Activated naive CD8-positive, alpha-beta T cell treated with anti-CD3 and anti-CD28 coated beads, Interleukin-2, amount 50 U/mL, for 16 hours (primary cell): ENCODE data around the gene PLXNA2.

Source experiments
- DNase-seq: peaks from one replicate; pipeline ENCODE4 v3.0.0-alpha.2; 2020; ENCODE audit warnings: low read depth, low spot score

PLXNA2 gene

DNA sequence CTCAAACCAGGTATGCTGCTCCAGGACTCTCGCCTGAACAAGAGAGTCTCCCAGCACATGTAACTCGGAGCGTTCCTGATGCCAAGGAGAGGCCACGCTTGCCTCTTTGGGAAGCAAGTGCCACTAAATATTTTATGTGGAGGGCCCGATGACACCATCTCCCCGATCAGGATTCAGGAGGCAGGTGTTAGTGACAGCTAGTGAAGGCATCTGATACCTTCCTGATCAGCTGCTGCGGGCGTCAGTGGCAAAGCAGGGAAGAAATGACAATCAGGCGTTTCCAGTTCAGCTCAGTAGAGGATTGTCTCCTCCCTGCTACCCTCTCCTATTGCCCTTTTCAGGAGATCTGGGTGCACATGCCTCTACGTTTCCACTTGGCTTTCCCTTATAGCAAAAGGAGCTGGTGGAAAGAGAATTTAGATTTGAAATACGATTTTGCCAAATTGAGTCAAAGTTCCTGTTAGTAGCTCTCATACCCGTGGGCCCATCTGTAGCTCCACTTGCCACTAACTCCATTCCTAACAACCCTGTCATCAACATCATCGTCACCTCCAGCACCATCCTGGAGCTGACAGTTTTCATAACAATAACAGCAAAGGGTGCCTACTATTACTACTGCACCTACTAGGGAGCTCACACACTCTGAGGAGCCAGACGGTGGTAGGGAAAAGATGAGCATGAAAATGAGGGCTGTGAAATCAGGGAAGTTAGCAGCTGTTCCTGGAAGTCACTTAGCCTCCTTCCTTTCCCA, 21.6 kb downstream of the PLXNA2 start:
- no peak for DNase-seq

GRCh38 chr1:208221291-208221622, 22.9 kb downstream of the PLXNA2 start:
- DNase-seq, result no peak

DNA sequence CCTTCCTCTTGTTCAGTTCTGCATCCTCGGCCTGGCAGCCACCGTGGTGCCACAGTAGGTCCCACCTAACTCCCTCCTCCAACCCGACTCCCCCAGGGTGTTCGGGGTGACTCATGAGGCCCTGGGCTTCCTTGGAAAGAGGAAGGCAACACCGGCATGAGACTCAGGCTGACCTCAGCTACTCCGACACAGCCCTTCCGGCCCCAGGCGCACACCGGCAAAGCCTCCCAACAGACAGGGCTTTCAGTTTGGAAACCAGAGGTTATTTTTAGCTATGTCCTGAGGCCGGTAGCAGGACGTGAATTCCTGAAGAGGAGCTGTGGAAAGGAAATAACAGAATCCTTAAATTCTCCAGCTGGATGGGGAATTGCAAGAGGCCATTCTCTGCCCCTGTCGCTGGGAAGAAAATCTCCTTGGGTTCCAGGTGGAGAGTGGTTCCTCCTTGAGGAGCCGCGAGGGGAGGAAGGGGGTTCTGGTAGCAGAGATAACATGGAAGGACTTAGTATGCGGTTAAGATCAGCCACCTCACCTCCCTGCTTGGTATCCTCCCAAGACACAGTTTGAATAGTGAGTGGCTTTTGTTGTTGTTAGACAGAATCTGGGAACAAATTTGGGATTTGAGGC, 24.4 kb downstream of the PLXNA2 start:
- no peak for DNase-seq

DNA sequence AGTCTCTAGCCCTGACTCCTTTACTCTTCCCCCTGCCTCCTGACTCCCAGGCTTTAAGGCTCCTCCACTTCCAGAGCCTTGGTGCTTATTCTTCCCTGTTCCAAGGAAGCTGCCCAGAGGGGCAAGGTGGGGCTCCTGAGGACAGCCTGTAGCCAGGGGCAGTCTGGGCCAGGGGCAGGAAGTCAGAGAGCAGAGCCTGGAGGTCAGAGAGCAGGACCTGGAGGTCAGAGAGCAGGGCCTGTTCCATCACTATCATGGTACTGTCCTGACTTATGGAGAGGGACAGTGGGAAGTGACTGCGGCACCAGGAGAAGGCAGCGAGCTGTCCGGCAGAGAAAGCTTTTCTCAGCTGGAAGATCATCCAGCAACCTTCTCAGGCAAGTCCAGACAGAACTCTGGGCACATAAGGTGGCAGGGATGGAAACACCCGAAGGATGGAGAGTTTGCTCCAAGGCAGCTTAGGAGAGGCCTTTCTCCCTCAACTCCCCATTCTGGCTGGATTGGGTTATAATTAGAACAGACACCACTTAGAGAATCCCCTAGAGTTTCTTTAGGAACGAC, 25.0 kb downstream of the PLXNA2 start:
- DNase-seq, result no peak

DNA sequence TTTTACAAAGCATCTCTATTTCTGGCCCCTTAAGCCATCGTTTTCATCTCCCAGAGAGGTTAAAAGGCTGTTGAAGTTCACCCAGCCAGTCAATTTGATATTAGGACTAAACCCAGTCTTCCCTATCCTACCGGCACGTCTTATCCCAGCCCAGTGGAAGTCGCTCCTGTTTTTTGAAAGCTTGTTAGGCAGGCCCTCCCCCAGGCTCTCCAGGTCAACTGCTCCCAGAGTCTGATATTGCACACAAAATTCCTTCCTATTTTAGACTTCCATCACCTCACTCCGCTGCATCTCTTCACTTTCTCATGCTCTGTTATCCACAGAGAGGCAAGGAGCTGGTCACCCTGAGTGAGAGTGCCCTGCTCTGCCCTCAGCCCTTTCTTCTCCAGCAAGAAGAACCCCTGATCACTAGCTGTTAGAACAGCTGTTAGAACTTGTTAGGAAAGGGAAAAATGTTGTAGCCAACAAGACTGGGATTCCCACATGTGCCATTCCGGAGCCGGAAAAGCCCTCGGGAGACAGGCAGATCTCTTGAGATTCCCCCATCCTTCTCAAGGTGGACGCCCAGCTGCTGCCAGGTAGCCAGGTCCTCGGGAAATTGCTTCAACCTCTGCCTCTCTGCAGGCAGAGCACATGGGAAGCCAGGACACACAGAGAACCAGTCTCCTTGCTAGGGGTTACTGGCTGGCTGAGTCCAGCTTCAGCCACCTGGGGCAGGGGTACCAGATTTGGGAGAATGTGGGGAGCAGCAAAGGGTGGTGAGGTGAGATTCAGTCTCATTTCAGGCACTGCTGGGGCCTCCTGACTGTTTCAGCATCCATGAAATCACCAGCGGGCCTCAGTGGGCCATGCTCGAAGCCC, 25.7 kb downstream of the PLXNA2 start:
- DNase-seq, result no peak

DNA sequence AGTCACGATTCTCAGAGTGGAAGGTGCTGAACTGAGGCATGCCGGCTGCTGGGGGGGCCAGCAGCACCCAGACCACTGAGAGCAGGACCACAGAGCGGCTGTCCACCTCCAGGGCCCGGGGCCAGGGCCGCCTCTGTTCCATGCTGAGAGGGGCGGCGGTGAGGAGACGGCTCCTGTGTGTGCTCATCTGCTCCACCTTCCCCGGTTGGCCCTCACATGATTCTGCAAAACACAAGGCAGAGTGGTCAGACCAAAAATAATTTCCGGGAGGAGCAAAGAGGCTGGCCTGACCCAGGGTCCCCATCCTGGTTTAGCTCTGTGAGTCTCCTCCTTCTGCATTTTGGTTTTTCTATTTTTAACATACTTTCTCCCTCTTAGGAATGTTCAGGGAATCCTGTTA, 26.4 kb downstream of the PLXNA2 start:
- DNase-seq, result no peak

GRCh38 chr1:208216806-208217205, 27.4 kb downstream of the PLXNA2 start:
- DNase-seq, result no peak

GRCh38 chr1:208216062-208216461, 28.1 kb downstream of the PLXNA2 start:
- no peak for DNase-seq

DNA sequence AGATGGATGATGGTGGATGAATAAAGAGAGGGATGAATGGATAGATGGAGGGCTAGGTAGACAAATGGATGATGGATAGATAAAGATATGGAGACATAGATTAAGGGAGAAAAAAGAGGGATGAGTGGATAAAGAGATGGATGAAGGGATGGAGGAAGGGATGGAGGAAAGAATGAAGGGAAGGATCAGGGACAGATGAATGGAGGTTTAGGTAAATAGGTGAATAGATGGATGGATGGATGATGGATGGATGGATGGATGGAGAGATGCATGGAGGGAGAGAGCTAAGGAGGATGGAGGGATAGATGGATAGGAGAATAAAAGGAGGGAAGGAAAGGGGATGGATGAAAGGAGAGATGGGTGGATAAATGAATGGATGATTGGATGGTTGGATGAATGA, 28.8 kb downstream of the PLXNA2 start:
- DNase-seq, result no peak

- DNase-seq, result no peak
Observed at GRCh38 chr1:208213786-208214185, 30.4 kb downstream of the PLXNA2 start.

GRCh38 chr1:208212893-208213292, 31.3 kb downstream of the PLXNA2 start:
- no peak for DNase-seq

DNA sequence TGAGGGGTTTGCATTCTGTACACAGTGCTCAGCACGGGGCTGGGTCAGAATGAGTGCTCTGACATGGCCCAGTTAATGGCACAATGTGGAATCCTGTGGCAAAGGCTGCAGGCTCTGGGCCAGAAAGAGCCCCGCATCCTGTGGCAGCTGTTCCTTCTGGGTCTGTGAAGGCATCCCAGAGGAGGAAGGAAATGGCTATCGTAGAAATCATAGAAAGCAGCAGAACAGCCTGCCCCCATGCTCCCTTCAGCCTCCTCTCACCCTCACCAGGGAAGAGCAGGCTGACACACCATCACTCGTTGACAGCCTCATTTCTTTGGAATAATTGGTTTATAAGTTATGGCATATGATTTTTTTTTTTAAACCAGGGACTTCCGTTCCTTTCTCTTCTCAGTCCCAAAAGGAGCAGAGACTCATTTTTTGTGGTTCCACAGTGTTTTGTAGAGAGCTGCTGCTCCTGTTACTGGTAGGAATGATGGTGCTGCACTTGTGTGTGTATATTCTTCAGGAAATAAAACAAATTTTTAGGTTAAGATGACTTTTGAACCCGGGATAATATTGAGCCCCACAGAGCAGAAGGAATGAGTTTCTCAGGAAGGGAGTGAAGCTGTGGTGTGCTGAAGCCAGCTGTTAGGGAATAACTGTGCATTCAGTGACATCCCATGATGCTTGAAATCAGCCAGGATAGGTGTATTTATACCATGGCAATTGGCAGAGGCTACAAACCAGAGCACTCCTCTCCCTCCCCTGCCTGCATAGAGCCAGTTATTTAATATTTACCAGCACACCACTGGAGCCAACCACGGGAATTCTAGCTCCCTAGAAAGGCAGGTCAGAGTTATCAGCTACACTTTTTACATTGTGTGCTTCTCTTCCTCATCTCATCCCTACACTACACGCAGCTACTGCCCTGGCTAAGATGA, 32.0 kb downstream of the PLXNA2 start:
- no peak for DNase-seq

GRCh38 chr1:208209896-208210589, 34.1 kb downstream of the PLXNA2 start:
- DNase-seq, result no peak

- DNase-seq, result no peak
Observed at GRCh38 chr1:208209286-208209685, 34.9 kb downstream of the PLXNA2 start.

GRCh38 chr1:208208132-208208487, 36.1 kb downstream of the PLXNA2 start:
- no peak for DNase-seq

DNA sequence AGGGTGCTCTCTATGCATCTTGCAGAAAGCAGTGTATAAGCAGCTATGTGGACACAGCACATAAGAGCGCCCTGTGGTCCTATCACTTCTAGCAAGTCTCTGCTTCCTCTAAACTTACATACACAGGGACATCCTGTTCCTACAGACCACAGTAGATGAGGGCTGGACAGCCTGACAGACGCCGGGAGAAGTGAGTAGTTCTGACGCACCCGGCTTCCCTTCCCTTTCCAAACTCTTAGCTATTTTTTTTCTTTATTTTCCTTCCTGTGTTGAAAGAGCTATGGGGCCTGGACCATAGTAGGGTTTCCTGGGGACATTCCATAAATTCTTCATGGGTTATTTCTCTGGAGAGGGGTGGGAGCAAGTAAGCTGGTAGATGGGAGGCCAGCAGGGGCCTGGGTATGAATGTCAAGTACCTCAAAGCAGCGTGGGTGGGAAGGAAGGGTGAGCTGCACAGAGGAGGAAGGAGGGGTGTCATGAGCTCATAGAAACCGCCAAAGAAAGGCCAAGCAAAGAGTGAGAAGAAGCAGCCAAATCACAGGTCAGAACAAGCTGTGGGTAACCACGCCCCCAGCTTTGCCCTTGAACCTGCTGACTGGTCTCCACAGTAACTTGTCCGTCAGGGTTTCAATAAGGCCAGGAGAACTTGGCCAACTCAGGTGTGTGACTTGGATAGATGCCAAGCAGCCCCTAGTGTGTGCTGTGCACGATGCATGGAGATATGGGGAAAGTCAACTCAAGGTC, 36.6 kb downstream of the PLXNA2 start:
- no peak for DNase-seq

DNA sequence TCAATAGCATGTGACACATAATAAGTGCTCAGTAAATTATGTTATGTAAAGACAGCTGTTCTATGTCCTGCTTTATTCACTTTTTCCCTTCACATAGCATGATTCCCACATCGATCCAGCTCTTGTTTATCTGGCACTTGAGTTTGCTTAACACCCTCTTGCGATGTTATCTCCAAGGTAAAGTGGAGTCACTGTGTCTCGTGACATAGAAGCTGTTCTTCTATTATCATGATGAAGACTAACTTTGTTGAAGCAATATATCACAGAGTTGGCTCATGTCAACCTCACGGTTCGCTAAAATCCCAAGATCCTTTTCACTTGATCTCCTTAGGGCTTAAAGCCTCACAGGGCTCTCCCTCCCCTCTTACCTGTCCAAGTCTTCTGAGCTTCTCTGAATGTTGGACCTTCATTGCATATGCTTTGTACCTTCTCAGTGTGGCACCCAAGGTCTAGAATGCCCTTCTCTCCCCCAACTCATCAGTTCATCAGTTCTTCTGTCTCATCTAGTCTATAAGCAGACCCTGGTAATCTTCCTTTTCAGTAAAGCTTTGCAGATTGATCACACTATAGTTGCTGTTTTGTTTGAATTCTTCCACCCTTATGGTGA, 38.0 kb downstream of the PLXNA2 start:
- no peak for DNase-seq

DNA sequence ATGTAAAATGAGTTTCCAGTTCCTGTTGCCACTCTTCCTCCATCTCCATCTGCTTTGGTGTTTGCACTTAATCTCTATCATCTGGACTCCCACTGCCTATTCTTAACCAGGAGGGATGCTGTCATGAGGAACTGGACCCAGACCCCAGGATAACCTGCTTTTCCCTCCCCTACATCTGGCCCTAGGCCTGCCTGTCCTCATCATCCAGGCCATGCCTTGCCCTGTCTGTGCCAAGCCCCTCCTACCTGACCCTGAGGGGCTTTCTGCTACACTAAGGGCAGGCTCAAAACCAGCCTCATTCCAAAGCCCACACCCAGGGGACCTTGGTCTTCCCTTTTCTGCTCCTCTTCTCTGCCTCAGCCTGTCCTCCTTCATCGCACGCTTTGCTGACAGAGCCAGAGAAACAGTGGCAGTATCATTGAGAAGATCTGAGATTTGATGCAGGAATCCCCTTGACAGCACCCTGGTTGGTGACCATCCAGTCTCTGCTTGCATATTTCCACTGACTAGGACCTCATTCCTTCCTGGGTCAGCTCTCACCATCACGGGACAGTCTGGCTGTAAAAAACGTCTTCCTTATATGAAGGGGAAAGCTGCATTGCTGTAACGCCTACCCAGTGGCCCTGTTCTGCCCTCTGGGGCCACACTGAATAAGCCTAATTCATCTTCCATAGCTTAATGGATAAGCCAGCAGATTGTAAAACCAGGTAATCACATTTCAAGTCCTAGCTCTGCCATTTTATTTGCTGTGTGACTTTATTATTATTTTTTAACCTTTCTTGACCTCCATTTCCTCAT, 38.8 kb downstream of the PLXNA2 start:
- DNase-seq, result no peak

DNA sequence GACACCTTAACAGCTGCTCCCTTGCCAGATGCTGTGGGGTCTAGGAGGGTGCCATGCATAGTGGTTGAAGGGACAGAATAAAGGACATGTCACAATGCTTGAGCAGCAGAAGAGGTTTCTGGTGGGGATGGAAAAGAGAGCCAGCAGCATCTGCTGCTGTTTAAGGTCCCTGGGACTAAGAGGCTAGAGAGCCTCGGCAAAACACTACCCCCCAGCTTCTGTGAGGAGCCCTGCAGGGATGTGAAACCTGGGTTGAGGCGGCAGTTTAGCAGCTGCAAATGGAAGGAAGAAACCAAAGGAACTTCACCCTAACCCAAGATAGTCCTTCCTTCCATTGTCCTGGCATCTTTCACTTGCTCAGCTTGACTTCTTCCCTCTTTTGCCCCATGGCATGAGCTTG, 39.4 kb downstream of the PLXNA2 start:
- no peak for DNase-seq
